HG02840 (cell line): ENCODE measurements around the gene KIZ.
"Not testable (repeated sequence)": the region's sequence is repeated elsewhere in the genome, so short reads cannot be mapped to it uniquely, and the experiment has no call there.

Experiments
- ATAC-seq: cut with Tn5 transposase; IDR thresholded peaks from one replicate; pipeline ENCODE4 v1.9.1; 2021; ENCODE audit warnings: mild to moderate bottlenecking, moderate library complexity, moderate number of reproducible peaks; ENCODE audit not compliant: unreplicated experiment, low FRiP score

The KIZ gene

GRCh38 chr20:21136015-21136732 lies 10.3 kb downstream of the KIZ start:
- ATAC-seq = no peak

DNA sequence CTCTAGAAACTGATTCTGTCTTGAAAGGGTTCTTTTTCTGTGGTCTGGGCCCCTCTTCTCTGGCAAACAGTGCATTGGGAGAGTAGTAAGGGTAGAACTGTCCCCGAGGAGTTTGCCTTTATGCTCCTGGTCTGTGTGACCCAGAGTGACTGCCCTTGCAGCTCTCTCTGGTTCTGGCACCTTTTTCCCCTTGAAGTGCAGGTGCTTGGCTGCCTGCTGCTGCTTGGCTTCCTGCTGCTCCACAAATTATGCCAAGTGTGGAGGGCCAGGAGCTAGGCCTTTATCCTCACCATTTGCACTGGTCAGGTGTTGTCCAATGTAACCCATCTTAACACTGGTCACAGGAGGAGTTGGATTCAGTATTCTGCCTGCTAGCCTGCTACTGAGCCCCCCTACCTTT lies 11.2 kb downstream of the KIZ start:
- no peak for ATAC-seq

DNA sequence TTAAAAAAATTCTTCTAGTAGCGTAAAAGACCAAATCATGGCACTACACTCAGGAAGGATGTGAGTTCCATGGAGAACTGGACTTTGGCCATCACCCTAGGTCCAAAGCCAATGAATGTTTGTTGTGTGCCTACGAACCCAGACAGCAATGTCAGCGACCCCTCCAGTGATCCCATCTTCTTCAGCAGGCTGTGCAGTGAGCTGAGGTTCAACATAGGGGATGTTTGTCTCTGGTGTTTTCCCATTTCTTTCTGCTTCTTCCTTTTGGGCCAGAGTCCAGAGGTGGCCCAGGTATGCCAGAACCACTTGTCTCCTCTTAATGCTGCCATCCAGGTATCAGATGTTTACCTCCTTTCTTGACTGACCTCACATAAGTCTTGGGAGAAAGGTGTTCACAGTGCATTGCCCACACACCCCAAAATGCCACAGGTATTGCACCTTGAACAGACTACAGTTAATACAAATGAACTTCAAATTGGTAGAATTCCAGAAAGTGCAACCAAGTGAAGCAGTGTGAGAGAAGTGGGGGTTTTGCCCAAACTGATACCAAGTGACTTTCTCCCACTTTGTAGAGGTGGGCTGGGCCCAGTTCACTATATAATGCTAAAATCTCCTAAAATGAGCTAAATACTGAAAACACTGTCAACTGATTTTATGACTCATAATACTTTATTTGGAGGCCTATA lies 14.1 kb downstream of the KIZ start:
- ATAC-seq = no peak

DNA sequence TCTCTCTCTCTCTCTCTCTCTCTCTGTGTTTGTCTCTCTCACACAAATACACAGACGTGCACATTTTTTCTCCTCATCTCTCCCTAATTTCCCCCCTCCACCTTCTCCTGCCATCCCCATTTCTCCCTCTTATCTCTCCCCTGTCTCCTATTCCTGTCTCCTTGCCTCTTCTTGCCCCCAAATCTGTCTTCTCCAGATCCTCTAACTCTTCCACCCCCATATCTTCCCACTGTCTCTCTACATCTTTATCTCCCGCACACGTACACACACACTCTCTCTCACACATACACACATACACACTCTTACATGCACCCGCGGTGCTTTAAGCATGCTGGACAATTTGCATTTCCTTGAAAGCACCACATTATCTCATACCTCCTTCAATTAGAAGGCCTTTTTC lies 15.9 kb downstream of the KIZ start:
- no peak for ATAC-seq

DNA sequence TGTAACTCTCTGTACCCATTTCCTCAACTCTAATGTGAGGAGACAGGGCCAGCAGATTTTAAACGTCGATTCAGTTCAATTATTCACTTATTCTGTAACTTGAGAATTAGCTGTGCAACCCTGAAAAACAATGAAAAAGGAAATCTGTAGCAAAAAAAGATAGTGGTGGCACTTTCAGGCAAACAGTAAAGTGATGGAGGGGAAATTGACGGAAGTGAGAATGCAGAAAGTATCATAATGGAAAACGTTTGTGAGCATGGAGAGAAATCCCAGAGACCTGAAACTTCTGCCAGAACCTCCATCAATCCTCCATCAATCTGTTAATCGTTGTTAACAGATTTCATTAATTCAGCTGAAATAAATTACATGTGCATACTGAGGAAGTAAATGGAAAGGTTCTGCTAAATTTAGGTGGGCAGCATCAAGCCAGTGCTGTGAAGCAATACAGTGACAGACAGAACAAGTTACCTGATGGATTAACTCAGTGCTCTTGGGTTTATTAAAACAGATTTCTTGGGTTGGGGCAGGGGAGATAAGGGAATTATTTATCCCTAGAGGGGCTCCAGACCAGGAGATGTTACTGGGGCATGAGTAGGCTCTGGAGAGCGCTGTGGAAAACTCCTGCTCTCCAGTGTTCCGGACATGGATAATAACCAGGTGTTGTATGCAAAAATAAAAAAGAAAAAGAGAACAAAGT lies 17.5 kb downstream of the KIZ start:
- no peak for ATAC-seq

GRCh38 chr20:21145424-21145823 lies 19.5 kb downstream of the KIZ start:
- ATAC-seq = no peak

- ATAC-seq = no peak
These were observed 20.3 kb downstream of the KIZ start for GRCh38 chr20:21146215-21146614.

GRCh38 chr20:21147593-21147992 lies 21.7 kb downstream of the KIZ start:
- ATAC-seq = no peak

DNA sequence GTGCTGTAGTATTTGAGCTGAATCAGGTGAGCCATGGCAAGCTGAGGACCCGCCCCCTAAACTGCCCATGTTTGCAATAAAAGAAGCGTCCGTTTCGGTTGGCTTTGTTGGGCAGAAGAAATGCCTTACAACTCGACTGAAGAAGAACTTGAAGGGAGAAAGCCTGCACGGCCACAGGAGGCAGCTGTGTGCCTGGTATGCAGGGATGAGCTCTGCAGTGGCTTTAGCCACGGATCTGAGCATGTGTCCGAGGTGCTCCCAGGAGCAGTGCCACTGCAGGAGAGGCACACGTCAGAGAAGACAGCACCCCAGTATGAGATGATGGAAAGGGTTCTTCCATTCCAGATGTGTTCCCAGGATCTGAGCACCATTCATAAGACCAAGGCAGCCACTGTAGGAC lies 23.5 kb downstream of the KIZ start:
- ATAC-seq = no peak

GRCh38 chr20:21151791-21152190 lies 25.9 kb downstream of the KIZ start:
- no peak for ATAC-seq

DNA sequence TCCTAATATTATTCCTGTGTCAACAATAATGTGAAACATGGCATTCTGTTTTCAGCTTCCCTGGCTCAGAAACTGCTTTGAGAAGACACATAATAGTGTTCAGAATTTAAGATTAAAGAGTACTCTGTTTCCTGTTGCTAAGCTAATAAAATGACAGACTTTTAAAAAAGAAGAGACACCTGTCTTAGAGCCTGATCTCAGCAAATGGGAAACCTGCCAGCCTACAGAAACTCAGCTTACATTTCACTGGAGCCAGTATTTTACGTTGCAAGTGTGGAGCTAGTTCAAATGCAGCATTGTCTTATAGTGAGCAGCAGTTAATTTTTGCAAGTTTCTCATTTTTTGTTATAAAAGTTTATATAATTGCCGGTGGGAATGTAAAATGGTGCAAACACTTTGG lies 28.8 kb downstream of the KIZ start:
- no peak for ATAC-seq

GRCh38 chr20:21155268-21155667 lies 29.4 kb downstream of the KIZ start:
- no peak for ATAC-seq

DNA sequence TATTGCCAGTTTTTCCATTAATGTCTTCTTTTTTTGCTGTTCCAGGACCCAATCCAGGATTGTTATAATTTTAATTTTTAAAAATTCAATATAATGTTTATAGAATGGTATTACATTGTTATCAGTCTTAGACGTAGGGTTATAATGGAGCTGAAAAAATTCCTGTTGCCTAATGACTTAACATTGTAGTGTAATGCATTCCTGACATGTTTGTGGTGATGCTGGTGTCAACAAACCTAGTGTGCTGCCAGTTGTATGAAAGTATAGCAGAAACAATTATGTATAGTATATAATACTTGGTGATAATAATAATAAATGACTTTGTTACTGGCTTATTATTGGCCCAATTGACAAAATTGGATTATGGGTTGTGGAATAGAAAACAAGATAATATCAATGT lies 30.4 kb downstream of the KIZ start:
- no peak for ATAC-seq

DNA sequence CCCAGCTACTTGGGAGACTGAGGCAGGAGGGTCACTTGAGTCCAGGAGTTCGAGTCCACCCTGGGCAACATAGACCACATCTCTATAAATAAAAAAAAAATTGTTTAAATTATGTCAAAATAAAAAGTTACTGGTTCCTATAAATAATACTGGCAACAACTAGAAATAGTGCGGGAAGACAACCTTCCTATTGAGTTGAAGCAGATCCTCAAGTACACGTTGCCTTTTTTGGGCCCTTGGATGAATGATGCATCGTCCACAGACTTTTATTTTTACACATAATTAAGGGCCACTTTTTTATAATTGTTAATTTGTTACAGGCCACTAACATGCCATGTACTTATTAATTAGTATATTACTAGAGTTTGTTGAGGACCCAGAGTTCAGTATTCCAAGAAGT lies 31.1 kb downstream of the KIZ start:
- ATAC-seq = no peak

- ATAC-seq = no peak
These were observed 33.9 kb downstream of the KIZ start for GRCh38 chr20:21159658-21160380.

DNA sequence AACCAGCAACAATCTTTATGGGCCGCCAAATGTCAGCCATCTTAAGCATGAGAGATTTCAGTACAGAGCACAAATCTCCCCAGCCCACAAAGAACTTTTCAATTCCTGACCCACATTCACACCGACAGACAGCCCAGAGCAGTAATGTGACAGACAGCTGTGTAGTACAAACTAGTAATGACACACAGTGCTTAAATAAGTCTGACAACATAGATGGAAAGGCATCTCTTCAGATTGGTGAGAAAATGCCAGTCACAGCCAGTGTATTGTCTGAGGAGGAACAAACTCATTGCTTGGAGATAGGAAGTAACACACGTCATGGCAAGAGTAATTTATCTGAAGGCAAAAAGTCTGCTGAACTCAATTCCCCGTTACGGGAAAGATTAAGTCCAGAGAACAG lies 36.0 kb downstream of the KIZ start:
- no peak for ATAC-seq

GRCh38 chr20:21162631-21163030 lies 36.7 kb downstream of the KIZ start:
- ATAC-seq = no peak

DNA sequence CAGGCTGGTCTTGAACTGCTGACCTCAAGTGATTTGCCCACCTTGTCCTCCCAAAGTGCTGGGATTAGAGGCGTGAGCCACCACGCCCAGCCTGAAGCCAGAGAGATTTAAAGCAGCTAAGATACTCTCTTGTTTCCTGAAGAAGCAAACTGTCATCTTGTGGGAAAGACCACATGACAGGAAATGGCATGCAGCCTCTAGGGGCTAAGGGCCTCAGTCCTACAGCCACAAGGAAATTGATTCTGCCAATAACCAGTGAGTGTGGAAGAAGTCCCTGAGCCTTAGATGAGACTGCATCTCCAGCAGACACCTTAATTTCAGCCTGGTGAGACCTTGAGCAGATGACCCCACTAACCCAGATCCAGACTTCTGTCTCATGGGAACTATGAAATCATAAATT lies 40.9 kb downstream of the KIZ start:
- ATAC-seq = no peak

GRCh38 chr20:21167261-21167660 lies 41.4 kb downstream of the KIZ start:
- no peak for ATAC-seq

GRCh38 chr20:21168061-21168460 lies 42.2 kb downstream of the KIZ start:
- ATAC-seq = not testable (repeated sequence)

DNA sequence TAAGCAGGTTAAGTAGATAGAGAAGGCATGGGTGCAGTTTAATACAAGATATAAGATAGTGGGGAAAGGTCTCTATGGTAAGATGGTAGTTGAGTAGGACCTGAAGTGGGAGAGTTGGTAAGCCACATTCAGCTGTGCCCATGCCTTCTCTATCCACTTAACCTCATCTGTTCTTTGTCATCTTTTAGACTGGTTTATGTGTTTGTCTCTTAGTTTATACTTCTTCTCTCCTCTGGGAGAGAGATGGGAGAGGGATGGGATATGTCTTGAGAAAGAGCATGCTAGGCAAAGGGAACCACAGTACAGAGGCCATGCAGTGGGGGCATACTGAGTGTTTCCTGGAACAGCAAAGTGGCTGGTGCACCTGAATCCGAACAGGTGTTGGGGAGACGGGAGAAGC lies 46.7 kb downstream of the KIZ start:
- no peak for ATAC-seq
